Sigmoid colon (tissue), 7 donors: ENCODE data around the gene CDK5R1. TPM values are rescaled to one million over a fixed set of nuclear protein-coding genes. Genes with fewer than 3 reads are reported as not detected.

Experiments
- DNase-seq: peaks from one replicate; pipeline ENCODE4 v3.0.0-alpha.2; 2019
- H3K27ac ChIP-seq, 4 donors: fragments of 200-600 bp; sonication (generic); one replicate each; pipeline ENCODE4 v1.5.1; 2016 to 2019; ENCODE audit warnings: mild to moderate bottlenecking in 1 of 4
- H3K27me3 ChIP-seq, 3 donors: fragments of 200-600 bp; sonication (generic); one replicate each; pipeline ENCODE4 v1.5.1; 2019; ENCODE audit warnings: mild to moderate bottlenecking in 1 of 3
- H3K36me3 ChIP-seq, 4 donors: fragments of 200-600 bp; sonication (generic); one replicate each; pipeline ENCODE4 v1.5.1; 2016 to 2019
- H3K4me1 ChIP-seq, 4 donors: fragments of 200-600 bp; sonication (generic); one replicate each; pipeline ENCODE4 v1.5.1; 2017 to 2019
- H3K4me3 ChIP-seq, 4 donors: fragments of 200-600 bp; sonication (generic); one replicate each; pipeline ENCODE4 v1.5.1; 2017 to 2019; ENCODE audit warnings: mild to moderate bottlenecking in 2 of 4, moderate library complexity in 1 of 4
- H3K9me3 ChIP-seq, 4 donors: fragments of 200-600 bp in 3 of 4; sonication (generic) in 3 of 4; one replicate each; pipeline versions ENCODE4 v1.5.1 to v1.6.1; 2013 to 2019
- EP300 ChIP-seq, 4 donors: sonication (generic); formaldehyde crosslinking; IDR thresholded peaks; one replicate each; pipeline ENCODE4 v1.6.1; 2017; ENCODE audit warnings: antibody characterized with exemption in 4 of 4
- POLR2A ChIP-seq, 2 donors: fragments of 450-650 bp; IDR thresholded peaks; one replicate each; pipeline ENCODE4 v1.6.1; 2016; ENCODE audit warnings: antibody characterized with exemption in 2 of 2, mild to moderate bottlenecking in 2 of 2, moderate library complexity in 2 of 2
- POLR2AphosphoS5 ChIP-seq, 4 donors: sonication (generic); formaldehyde crosslinking; IDR thresholded peaks; one replicate each; pipeline ENCODE4 v1.6.1; 2017; ENCODE audit warnings: antibody characterized with exemption in 4 of 4
- WGBS, 2 donors: extraction: QIAGEN DNeasy Blood & Tissue Kit; methylation state at CpG; one replicate each; pipeline ENCODE4 v1.1.7; 2013; 5-methylcytosine and 5-hydroxymethylcytosine counted together
- intact Hi-C: fragments of 100-400 bp; cut with DNase I; formaldehyde crosslinking; loops from one replicate; pipeline ENCODE4 v1.15.1; 2023
- polyA plus RNA-seq, 3 donors: library from polyadenylated mRNA; stranded (reverse); fragments of 200-250 nt; gene quantifications; one replicate each; pipeline ENCODE4 v1.2.3, GENCODE V29; 2013
- total RNA-seq, 4 donors: library from RNA; depleted of rRNA; stranded (reverse); fragments of >200 nt; gene quantifications; one replicate each; pipeline ENCODE4 v1.1.0, GENCODE V29; 2016
- TF ChIP-seq, protein P1 (sequence below), 4 experiments: fragments of 450-650 bp in 3 of 4; fragments of 200-600 bp in 1 of 4; IDR thresholded peaks; one replicate each; pipeline ENCODE4 v1.5.1; 2016 to 2019; ENCODE audit warnings: antibody characterized with exemption in 4 of 4, mild to moderate bottlenecking in 3 of 4, moderate library complexity in 2 of 4
- donor health status: healthy with polysubstance abuse.
- donor health status: Bipolar disorder and iron deficiency.
- donor health status: healthy.

CDK5R1 gene
- total and polyA plus RNA-seq, 7 donors = under 0.01 to 3.8 (median 1.1) TPM

GRCh38 chr17:32516450-32516849, 29.7 kb downstream of the CDK5R1 start:
- H3K27ac ChIP-seq = no peak overlapping the region
- no peak overlapping the region for H3K4me3 ChIP-seq
- no peaks in the 10 kb centered on the region for H3K27me3 ChIP-seq
- DNase-seq = peak; percentile 18
- peaks cover 0 to 15% (median 9%) of the 10 kb centered on the region in 4 donors for H3K4me1 ChIP-seq
- no peaks in the 10 kb centered on the region for H3K36me3 ChIP-seq
- TF ChIP-seq, protein P1, sequence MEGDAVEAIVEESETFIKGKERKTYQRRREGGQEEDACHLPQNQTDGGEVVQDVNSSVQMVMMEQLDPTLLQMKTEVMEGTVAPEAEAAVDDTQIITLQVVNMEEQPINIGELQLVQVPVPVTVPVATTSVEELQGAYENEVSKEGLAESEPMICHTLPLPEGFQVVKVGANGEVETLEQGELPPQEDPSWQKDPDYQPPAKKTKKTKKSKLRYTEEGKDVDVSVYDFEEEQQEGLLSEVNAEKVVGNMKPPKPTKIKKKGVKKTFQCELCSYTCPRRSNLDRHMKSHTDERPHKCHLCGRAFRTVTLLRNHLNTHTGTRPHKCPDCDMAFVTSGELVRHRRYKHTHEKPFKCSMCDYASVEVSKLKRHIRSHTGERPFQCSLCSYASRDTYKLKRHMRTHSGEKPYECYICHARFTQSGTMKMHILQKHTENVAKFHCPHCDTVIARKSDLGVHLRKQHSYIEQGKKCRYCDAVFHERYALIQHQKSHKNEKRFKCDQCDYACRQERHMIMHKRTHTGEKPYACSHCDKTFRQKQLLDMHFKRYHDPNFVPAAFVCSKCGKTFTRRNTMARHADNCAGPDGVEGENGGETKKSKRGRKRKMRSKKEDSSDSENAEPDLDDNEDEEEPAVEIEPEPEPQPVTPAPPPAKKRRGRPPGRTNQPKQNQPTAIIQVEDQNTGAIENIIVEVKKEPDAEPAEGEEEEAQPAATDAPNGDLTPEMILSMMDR (IDR thresholded peaks at IDR 0.05) = no peak
- TF ChIP-seq POLR2A (IDR thresholded peaks at IDR 0.05) (no peak), POLR2AphosphoS5 (IDR thresholded peaks at IDR 0.05) (no peak), EP300 (IDR thresholded peaks at IDR 0.05) (no peak)
- 17 to 37% methylated on average over 2 of the region's 2 CpGs for WGBS, 2 donors
- intact Hi-C loops = no loop called here
- no peaks in the 10 kb centered on the region for H3K9me3 ChIP-seq

DNA sequence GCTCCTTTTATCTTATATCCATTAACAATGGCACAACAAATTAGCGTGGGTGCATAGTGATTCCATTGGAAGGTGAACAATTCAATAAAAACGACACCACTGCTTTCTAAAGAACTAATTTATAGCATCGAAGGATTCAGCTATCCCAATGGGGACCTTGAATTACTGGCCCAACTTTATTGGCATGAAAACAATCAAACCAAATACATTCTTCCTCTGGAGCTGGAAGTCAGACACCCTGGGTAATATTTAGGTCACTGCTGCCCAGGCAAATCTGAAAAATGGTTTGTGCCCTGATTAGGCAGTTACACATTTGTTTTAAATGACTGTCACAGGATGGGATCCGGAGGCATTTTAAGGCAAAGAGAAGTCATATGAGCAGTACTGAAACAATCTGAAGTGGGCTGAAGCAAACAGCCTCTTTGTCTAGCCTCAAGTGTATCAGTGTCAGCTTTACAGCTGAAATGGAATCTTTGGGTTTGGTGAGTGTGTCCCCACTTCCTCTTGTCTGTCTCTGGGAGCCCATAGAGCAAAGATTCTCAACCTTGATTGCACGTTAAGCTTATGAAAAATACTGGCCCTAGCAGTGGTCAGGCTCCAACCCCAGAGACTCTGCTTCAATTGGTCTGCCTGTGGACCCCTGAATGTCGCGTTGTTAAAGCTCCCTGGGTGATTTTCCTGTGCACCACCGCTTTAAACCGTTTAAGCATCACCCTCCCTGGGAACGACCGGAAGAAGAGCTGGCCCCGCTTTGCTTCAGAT, 30.3 kb downstream of the CDK5R1 start:
- no peaks in the 10 kb centered on the region for H3K36me3 ChIP-seq
- H3K4me3 ChIP-seq = no peak overlapping the region
- H3K27ac ChIP-seq = no peak overlapping the region
- DNase-seq = peak; percentile 35
- no peaks in the 10 kb centered on the region for H3K9me3 ChIP-seq
- peaks cover 0 to 15% (median 9%) of the 10 kb centered on the region in 4 donors for H3K4me1 ChIP-seq
- TF ChIP-seq POLR2AphosphoS5 (IDR thresholded peaks at IDR 0.05) (no peak), POLR2A (IDR thresholded peaks at IDR 0.05) (no peak), EP300 (IDR thresholded peaks at IDR 0.05) (no peak)
- TF ChIP-seq, protein P1 (IDR thresholded peaks at IDR 0.05) = no peak
- intact Hi-C loops = no loop called here
- WGBS, 2 donors = 75 to 89% methylated on average over 12 of the region's 12 CpGs
- no peaks in the 10 kb centered on the region for H3K27me3 ChIP-seq

- peak; percentile 14 for DNase-seq
Observed at GRCh38 chr17:32517982-32518381, 31.2 kb downstream of the CDK5R1 start.

DNA sequence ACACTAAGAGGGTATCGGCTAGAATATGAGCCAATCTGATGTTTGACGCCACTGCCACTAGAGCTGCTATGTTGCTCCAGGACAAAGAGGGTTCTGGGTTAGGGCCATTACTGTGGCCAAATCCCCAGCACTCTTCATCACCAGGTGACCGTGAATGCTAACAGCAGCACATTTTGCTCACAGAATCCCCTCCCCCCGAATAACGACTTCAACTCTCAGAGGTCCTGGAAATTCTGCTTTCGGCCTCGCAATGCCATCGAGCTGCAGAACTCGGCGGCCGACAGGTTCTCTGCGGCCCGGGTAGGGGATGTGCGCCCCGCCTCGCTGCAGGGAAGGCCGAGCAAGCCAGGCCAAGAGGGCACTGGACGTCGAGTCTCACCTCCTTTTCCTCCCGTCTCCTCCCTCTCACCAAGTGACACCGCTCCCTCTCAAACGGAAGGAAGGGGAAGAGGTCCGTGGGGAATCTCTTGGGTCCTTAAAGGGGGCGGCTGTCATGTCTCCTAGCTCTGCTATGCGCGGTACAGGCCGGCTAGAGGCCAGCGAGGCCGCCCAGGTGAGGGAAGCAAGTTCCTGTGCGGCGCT, 31.9 kb downstream of the CDK5R1 start:
- H3K27ac ChIP-seq = no peak overlapping the region
- WGBS, 2 donors = 55 to 71% methylated on average over 31 of the region's 31 CpGs

More at GRCh38 chr17:32517982-32518381, 31.2 kb downstream of the CDK5R1 start:
- WGBS, 2 donors = 95 to 97% methylated on average over 5 to 6 of the region's 7 CpGs
- intact Hi-C loops = no loop called here
- Histone ChIP-seq H3K27ac (no peak overlapping the region), H3K9me3 (no peaks in the 10 kb centered on the region), H3K4me1 (peaks cover 0 to 15% (median 9%) of the 10 kb centered on the region in 4 donors), H3K36me3 (no peaks in the 10 kb centered on the region), H3K27me3 (no peaks in the 10 kb centered on the region), H3K4me3 (no peak overlapping the region)
- TF ChIP-seq, protein P1 (IDR thresholded peaks at IDR 0.05) = no peak
- TF ChIP-seq EP300 (IDR thresholded peaks at IDR 0.05) (no peak), POLR2AphosphoS5 (IDR thresholded peaks at IDR 0.05) (no peak), POLR2A (IDR thresholded peaks at IDR 0.05) (no peak)

More for the DNA sequence above, 31.9 kb downstream of the CDK5R1 start:
- no peak for DNase-seq
- H3K4me1 ChIP-seq = peaks cover 0 to 15% (median 9%) of the 10 kb centered on the region in 4 donors
- no peaks in the 10 kb centered on the region for H3K27me3 ChIP-seq
- no peak for TF ChIP-seq POLR2A (IDR thresholded peaks at IDR 0.05)
- no peak for TF ChIP-seq POLR2AphosphoS5 (IDR thresholded peaks at IDR 0.05)
- TF ChIP-seq, protein P1 (IDR thresholded peaks at IDR 0.05) = no peak
- TF ChIP-seq EP300 (IDR thresholded peaks at IDR 0.05) = no peak
- intact Hi-C loops = no loop called here
- no peaks in the 10 kb centered on the region for H3K9me3 ChIP-seq
- peak overlapping the region; percentile 18 to 59 (median 48) for H3K4me3 ChIP-seq
- no peaks in the 10 kb centered on the region for H3K36me3 ChIP-seq
